Ectodermal cell (in vitro differentiated cells): ENCODE measurements around the gene CELF2.

Source experiments
- H3K27ac ChIP-seq: 2 replicates; pipeline ENCODE4 v1.7.0; 2013; ENCODE audit warnings: mild to moderate bottlenecking, low read depth, low read length; ENCODE audit not compliant: insufficient read depth, poor library complexity, severe bottlenecking
- H3K27me3 ChIP-seq: 2 replicates; pipeline ENCODE4 v1.7.0; 2013; ENCODE audit warnings: mild to moderate bottlenecking, low read length; ENCODE audit not compliant: insufficient read depth, control insufficient read depth, poor library complexity, severe bottlenecking
- H3K36me3 ChIP-seq: one replicate; pipeline ENCODE4 v1.7.0; 2013; ENCODE audit warnings: low read length; ENCODE audit not compliant: control insufficient read depth, insufficient read depth
- H3K4me1 ChIP-seq: one replicate; pipeline ENCODE4 v1.7.0; 2013; ENCODE audit warnings: low read length; ENCODE audit not compliant: control insufficient read depth, insufficient read depth
- H3K4me3 ChIP-seq: 2 replicates; pipeline ENCODE4 v1.7.0; 2013; ENCODE audit warnings: low read depth, low read length, control low read depth; ENCODE audit not compliant: insufficient read depth
- H3K9me3 ChIP-seq: 2 replicates; pipeline ENCODE4 v1.7.0; 2013; ENCODE audit warnings: mild to moderate bottlenecking, low read length, moderate library complexity; ENCODE audit not compliant: control insufficient read depth
- WGBS, 2 experiments: methylation state at CpG; one replicate each; pipeline ENCODE4 v1.1.7; 2013; ENCODE audit warnings: missing lambda C conversion rate in 2 of 2; 5-methylcytosine and 5-hydroxymethylcytosine counted together

The CELF2 gene

GRCh38 chr10:11249152-11249807, 231.6 kb downstream of the CELF2 start:
- 63 to 68% methylated on average over 10 of the region's 10 CpGs for WGBS, 2 experiments
- H3K4me3 ChIP-seq, result no peak overlapping the region
- H3K27ac ChIP-seq, result no peak overlapping the region
- no peaks in the 10 kb centered on the region for H3K36me3 ChIP-seq
- no peaks in the 10 kb centered on the region for H3K27me3 ChIP-seq
- H3K4me1 ChIP-seq, result peaks cover 11% of the 10 kb centered on the region
- no peaks in the 10 kb centered on the region for H3K9me3 ChIP-seq

DNA sequence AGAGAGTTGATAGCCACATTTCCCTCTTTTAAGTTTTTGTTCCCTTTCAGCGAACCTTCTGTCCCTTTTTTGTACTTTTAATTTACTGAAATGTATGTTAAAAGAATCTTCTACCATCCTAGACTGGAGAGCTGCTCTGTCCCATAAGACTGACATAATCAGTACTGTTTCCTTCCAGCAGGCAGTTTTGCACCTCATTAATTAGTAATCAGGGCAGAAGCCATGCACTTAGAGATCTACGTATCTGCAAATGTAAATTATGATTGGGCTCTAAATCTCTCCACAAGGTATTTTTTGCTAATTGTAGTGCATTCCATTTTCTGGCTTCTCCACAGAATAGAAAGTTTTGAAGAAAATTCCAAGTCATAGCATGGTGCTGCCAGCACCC, 232.1 kb downstream of the CELF2 start:
- Histone ChIP-seq H3K27ac (no peak overlapping the region), H3K36me3 (no peaks in the 10 kb centered on the region)
- 87 to 100% methylated on average over 1 to 2 of the region's 2 CpGs for WGBS, 2 experiments

GRCh38 chr10:11250304-11250703, 232.6 kb downstream of the CELF2 start:
- WGBS, 2 experiments, result 93 to 96% methylated on average over 5 of the region's 5 CpGs
- no peaks in the 10 kb centered on the region for H3K27me3 ChIP-seq
- no peaks in the 10 kb centered on the region for H3K9me3 ChIP-seq
- H3K4me1 ChIP-seq, result peaks cover 11% of the 10 kb centered on the region
- H3K27ac ChIP-seq, result no peak overlapping the region
- no peaks in the 10 kb centered on the region for H3K36me3 ChIP-seq
- H3K4me3 ChIP-seq, result no peak overlapping the region

More for the DNA sequence above, 232.1 kb downstream of the CELF2 start:
- Histone ChIP-seq H3K4me1 (peaks cover 11% of the 10 kb centered on the region), H3K9me3 (no peaks in the 10 kb centered on the region), H3K27me3 (no peaks in the 10 kb centered on the region), H3K4me3 (no peak overlapping the region)

DNA sequence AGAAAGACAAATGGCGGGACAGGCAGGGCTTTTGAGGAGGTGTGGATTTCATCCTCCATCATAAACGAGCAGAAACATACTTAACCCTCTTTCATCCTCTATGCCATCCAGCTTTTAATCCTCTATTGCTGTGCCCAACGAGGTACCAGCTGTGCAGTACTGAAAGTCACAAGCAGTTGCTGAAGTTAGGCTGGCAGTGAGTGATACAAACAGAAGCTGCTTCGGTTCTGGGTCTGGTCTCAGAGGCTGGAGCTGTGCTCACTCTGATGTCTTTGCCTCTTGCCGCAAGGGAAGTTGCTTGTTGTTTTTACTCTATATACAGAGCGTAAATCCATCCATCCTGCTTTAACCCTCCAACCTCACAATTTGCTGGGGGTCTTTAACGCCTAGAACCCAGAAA, 235.2 kb downstream of the CELF2 start:
- H3K4me1 ChIP-seq, result peaks cover 11% of the 10 kb centered on the region
- no peak overlapping the region for H3K27ac ChIP-seq
- 91% methylated on average over 7 of the region's 7 CpGs for WGBS, 2 experiments
- no peak overlapping the region for H3K4me3 ChIP-seq
- H3K36me3 ChIP-seq, result peaks cover 3% of the 10 kb centered on the region
- no peaks in the 10 kb centered on the region for H3K9me3 ChIP-seq
- no peaks in the 10 kb centered on the region for H3K27me3 ChIP-seq

- H3K27ac ChIP-seq, result no peak overlapping the region
- WGBS, 2 experiments, result 93 to 95% methylated on average over 8 to 10 of the region's 10 CpGs
- H3K4me1 ChIP-seq, result peaks cover 11% of the 10 kb centered on the region
- H3K27me3 ChIP-seq, result no peaks in the 10 kb centered on the region
- H3K9me3 ChIP-seq, result no peaks in the 10 kb centered on the region
- H3K36me3 ChIP-seq, result peaks cover 5% of the 10 kb centered on the region
- H3K4me3 ChIP-seq, result no peak overlapping the region
Observed at GRCh38 chr10:11253385-11254002, 235.8 kb downstream of the CELF2 start.

DNA sequence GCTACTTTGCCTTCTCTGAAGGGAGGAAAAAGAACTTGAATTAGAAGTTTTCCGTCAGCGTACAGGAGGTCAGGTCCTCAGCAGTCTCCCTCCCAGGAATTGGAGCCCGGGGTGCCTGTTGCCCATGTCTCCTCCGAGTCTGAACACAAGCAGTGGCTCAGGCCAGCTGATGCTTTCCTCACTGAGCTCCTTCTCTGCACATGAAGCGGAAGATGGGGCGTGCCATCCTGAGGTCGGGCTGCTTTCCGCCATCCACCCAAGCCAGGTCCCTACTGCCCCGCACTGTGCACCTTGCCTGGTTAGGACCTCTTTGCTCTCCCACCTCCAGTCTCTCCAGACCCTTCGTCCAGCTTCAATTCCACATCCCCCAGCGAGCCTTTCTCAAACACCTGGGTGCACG, 237.5 kb downstream of the CELF2 start:
- Histone ChIP-seq H3K4me3 (no peak overlapping the region), H3K4me1 (no peaks in the 10 kb centered on the region), H3K36me3 (peaks cover 9% of the 10 kb centered on the region), H3K27ac (no peak overlapping the region), H3K9me3 (no peaks in the 10 kb centered on the region), H3K27me3 (no peaks in the 10 kb centered on the region)
- 94 to 95% methylated on average over 12 of the region's 12 CpGs for WGBS, 2 experiments

GRCh38 chr10:11255796-11256444, 238.2 kb downstream of the CELF2 start:
- Histone ChIP-seq H3K36me3 (peaks cover 9% of the 10 kb centered on the region), H3K27me3 (no peaks in the 10 kb centered on the region)
- 95% methylated on average over 7 of the region's 7 CpGs for WGBS, 2 experiments

DNA sequence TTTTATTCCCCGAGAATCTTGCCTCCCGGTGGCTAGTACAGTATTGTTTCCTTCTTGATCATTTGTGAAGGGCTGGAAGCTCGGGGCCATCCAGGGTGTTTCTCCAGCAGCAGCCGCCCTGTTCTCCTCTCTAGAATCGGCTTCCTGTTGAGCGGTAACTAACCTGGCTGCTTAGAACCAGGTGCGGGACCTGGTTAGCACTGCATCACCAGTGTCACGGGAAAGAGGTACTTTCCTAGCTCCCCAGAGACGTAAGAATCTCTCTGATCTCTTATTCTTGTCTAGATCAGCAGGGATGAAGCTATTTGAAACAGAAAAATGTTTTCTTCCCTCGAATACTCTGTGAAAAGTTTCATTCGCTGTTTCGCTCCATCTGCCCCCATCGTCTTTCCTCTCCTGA, 239.2 kb downstream of the CELF2 start:
- no peaks in the 10 kb centered on the region for H3K27me3 ChIP-seq
- 78 to 81% methylated on average over 13 of the region's 13 CpGs for WGBS, 2 experiments
- H3K36me3 ChIP-seq, result peaks cover 9% of the 10 kb centered on the region

More at GRCh38 chr10:11255796-11256444, 238.2 kb downstream of the CELF2 start:
- H3K9me3 ChIP-seq, result no peaks in the 10 kb centered on the region
- H3K27ac ChIP-seq, result no peak overlapping the region
- H3K4me3 ChIP-seq, result no peak overlapping the region
- no peaks in the 10 kb centered on the region for H3K4me1 ChIP-seq

DNA sequence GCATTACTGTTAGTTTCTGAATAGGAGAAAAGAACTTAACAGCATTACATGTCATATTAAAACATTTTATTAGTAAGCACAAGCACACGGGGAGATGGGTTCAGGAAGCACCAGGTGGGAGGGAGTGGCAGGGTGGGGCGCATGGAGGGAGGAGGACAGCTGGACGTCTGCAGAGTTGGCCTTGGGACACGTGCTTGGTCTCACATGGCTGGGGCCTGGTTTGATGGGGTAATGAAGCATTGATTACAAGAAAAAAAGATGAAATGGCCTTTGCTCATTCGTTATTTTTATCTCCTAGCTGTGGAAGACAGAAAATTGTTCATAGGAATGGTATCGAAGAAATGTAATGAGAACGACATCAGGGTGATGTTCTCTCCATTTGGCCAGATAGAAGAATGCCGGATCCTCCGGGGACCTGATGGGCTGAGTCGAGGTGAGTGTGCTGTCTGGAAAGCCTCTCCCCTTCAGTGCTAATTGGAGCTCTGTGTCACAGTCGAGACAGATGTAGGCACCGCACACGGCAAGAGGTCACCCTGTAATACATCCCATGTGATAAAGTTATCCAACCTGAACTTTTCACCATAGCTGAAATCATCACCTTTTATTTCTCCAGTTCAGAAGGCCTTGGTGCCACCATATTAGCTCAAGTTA, 239.9 kb downstream of the CELF2 start:
- Histone ChIP-seq H3K36me3 (peaks cover 9% of the 10 kb centered on the region), H3K4me1 (no peaks in the 10 kb centered on the region), H3K27me3 (no peaks in the 10 kb centered on the region), H3K9me3 (no peaks in the 10 kb centered on the region), H3K27ac (no peak overlapping the region), H3K4me3 (no peak overlapping the region)
- WGBS, 2 experiments, result 94 to 95% methylated on average over 13 of the region's 13 CpGs

More for the DNA sequence above, 239.2 kb downstream of the CELF2 start:
- Histone ChIP-seq H3K27ac (no peak overlapping the region), H3K4me1 (no peaks in the 10 kb centered on the region), H3K9me3 (no peaks in the 10 kb centered on the region), H3K4me3 (no peak overlapping the region)

DNA sequence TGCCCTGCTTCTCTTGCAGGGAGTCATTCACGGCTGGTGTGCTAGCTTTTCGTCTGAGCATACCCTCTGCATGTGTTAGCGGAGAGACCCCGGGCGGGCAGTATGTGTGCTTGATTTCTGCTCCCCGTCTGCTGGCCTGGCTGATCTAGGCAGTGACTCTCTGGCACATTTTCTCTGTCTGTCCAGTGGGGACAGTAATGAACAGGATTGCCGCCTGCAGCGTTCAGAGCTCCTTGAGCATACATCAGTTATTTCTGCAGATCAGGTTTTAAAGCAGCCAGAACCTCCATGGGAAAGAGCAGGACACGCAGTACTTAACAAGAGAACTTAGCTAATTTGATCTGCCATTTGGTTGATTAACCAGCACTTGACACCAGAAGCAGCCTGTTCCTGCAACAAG, 242.5 kb downstream of the CELF2 start:
- WGBS, 2 experiments, result 83% methylated on average over 9 of the region's 9 CpGs
- Histone ChIP-seq H3K36me3 (peaks cover 9% of the 10 kb centered on the region), H3K4me1 (no peaks in the 10 kb centered on the region), H3K27me3 (no peaks in the 10 kb centered on the region), H3K9me3 (no peaks in the 10 kb centered on the region), H3K4me3 (no peak overlapping the region), H3K27ac (no peak overlapping the region)
